ENCODE results near the gene FOXN4.

The FOXN4 gene

DNA sequence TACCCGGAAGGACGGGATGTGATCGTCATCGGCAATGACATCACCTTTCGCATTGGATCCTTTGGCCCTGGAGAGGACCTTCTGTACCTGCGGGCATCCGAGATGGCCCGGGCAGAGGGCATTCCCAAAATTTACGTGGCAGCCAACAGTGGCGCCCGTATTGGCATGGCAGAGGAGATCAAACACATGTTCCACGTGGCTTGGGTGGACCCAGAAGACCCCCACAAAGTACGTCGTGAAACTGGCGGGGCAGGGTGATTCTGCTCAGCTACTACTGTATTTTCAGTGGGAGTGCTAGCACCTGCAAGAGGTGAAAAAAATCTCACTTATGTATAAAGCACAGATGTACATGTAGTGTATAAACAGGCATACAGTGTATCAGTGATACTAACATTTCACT, 62.9 kb downstream of the FOXN4 start:
- TF ChIP-seq GATA3 (IDR thresholded peaks at IDR 0.05; ENCODE audit: low read depth, low read length) = no peak
- TF ChIP-seq GATA2 (IDR thresholded peaks at IDR 0.05; ENCODE audit: low read depth, low read length) = no peak

DNA sequence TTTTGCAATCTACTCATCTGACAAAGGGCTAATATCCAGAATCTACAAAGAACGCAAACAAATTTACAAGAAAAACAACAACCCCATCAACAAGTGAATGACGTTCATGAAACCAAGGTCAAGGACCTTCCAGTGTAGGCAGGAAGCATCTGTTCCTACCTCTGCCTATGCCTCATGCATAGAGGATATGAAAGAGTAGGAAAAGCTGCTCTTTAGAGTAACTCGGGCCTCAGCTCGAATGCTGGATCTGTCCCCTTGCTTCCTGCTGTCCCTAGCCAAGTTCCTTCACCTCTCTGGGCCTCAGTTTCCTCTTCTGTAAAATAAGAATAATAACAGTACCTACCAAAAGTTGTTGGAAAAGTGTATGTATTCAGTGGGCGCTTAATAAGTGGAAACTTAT, 65.0 kb downstream of the FOXN4 start:
- TF ChIP-seq GATA3 (IDR thresholded peaks at IDR 0.05; ENCODE audit: low read depth, low read length) (no peak), GATA2 (IDR thresholded peaks at IDR 0.05; ENCODE audit: low read depth, low read length) (no peak)

DNA sequence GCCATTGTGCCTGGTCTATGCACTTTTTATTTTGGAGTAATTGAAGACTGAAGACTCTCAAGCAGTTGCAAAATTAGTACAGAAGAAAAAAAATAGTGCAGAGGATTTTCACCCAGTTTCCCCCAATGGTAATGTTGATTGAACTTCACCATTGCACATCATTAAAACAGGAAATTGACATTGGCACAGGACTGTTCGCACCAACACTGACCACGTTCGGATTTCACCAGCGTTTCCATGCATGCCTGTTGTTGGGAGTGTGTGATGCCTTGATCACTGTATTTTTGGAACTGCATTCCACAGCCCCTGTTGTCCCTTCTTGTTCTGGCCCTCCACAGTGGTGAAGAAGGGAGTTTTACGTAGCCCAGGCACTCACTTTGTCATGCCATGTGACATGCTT, 67.1 kb downstream of the FOXN4 start:
- TF ChIP-seq GATA3 (IDR thresholded peaks at IDR 0.05; ENCODE audit: low read depth, low read length) (no peak), GATA2 (IDR thresholded peaks at IDR 0.05; ENCODE audit: low read depth, low read length) (no peak)

DNA sequence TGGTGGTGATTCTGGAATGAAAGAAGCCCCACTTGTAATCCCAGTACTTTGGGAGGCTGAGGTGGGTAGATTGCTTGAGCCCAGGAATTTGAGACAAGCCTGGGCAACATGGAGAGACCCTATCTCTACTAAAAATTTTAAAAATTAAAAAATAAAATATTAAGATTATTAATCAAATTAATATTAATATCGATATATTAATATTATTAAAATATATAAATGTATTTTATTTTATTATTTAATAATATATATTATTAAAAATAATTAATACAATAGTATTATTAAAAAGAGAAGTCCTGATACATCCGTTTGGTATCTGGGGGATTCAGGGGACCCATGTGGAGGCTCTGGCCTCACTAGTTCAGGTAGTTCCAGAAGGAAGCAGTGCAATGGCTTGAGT, 68.7 kb downstream of the FOXN4 start:
- no peak for TF ChIP-seq GATA3 (IDR thresholded peaks at IDR 0.05; ENCODE audit: low read depth, low read length)
- no peak for TF ChIP-seq GATA2 (IDR thresholded peaks at IDR 0.05; ENCODE audit: low read depth, low read length)

DNA sequence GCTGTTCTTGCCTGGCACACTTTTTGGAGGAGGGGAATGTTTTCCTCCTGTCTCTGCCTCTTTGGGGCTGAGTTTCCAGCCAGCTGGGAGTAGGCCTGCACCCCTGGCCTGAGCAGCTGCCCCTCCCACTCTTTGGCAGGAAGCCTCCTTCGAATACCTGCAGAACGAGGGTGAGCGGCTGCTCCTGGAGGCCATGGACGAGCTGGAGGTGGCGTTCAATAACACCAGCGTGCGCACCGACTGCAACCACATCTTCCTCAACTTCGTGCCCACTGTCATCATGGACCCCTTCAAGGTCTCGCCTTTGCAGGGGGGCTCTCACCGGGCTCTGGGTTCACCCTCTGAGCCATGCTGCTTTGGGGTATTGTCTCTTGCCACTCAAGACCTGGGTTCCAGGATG, 69.4 kb downstream of the FOXN4 start:
- no peak for TF ChIP-seq GATA3 (IDR thresholded peaks at IDR 0.05; ENCODE audit: low read depth, low read length)
- no peak for TF ChIP-seq GATA2 (IDR thresholded peaks at IDR 0.05; ENCODE audit: low read depth, low read length)

DNA sequence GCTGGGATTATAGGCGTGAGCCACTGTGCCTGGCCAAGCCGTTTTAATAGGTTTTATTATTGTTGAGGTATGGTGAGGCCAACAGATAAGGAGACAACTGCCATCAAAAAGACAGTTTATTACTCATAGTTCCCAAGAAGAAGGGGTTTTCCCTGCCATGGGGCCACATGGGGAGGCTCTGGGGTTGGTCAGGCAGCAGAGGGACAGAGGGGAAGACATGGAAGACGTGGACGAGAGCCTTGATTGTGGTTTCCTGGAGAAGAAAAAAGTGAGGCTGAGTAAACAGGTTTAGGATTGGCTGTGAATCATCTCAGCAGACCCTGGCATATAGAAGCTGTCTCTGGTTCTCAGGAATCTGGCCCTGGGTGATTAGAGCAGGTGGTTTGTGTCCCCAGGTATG, 69.9 kb downstream of the FOXN4 start:
- TF ChIP-seq GATA3 (IDR thresholded peaks at IDR 0.05; ENCODE audit: low read depth, low read length) (no peak), GATA2 (IDR thresholded peaks at IDR 0.05; ENCODE audit: low read depth, low read length) (no peak)

DNA sequence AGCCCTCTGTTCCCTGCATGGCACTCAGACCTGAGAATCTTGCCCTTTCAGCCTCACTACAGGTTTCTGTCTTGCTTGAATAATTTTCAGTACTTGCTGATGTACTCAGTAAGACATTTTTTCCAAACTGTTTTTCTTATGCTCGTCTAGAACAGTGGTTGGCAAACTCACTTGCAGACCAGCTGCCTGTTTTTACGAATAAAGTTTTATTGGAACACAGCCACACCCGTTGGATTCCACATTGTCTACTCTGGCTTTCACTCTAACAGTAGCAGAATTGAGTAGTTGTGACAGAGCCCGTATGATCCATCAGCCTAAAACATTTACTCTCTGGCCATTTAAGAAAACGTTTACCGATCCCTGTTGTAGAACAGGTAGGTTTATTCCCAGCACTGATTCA, 72.8 kb downstream of the FOXN4 start:
- no peak for TF ChIP-seq GATA2 (IDR thresholded peaks at IDR 0.05; ENCODE audit: low read depth, low read length)
- no peak for TF ChIP-seq GATA3 (IDR thresholded peaks at IDR 0.05; ENCODE audit: low read depth, low read length)

DNA sequence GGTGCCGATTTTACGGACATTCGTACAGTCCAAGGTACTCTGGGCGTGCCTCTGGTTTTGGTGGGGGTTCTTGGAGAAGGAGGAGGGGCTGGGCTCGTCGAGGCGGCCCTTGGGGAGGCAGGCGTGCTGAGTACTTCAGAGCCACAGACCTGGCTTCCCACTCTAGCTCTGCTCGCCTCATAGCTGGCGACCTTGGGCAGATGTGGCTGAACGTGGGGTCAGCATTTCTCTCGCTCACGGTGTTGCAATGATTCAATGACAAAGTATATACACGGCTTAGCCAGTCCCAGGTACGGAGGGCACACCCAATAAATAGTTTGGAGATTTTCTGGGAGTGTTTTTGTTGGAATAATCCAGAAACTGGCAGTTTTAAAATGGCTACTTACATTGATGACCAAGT, 75.1 kb downstream of the FOXN4 start:
- TF ChIP-seq GATA2 (IDR thresholded peaks at IDR 0.05; ENCODE audit: low read depth, low read length) (no peak), GATA3 (IDR thresholded peaks at IDR 0.05; ENCODE audit: low read depth, low read length) (no peak)

DNA sequence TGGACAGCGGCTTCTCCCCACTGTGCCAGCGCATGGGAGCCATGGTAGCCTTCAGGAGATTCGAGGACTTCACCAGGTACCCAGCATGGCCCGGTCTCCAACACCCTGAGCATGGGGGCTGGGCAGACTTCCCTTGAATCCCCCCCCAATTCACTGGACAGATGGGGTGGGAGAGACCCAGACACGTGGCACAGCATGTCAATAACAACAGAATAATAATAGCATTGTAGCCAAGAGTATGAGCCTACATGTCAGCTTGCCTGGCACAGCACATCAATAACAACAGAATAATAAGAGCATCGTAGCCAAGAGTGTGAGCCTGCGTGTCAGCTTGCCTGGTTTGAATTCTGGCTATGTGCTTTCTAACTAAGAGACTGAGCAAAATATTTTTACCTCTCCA, 76.4 kb downstream of the FOXN4 start:
- TF ChIP-seq GATA2 (IDR thresholded peaks at IDR 0.05; ENCODE audit: low read depth, low read length) (no peak), GATA3 (IDR thresholded peaks at IDR 0.05; ENCODE audit: low read depth, low read length) (no peak)

DNA sequence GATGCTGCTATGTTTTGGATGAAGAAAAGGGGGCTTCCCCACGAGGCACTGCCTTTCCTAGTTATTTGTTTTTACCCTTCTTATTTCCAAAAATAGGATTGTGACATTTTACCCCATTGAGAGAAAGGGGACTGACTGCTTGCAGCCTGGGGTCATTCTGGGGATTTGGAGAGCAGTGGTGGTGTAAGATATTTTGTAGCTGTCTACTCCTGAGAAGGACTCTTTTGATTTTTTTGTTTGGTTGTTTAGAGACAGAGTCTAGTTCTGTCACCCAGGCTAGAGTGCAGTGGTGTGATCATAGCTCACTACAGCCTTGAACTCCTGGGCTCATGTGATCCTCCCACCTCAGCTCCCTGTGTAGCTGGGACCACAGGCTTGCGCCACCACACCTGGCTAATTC, 78.9 kb downstream of the FOXN4 start:
- TF ChIP-seq GATA3 (IDR thresholded peaks at IDR 0.05; ENCODE audit: low read depth, low read length) = no peak
- no peak for TF ChIP-seq GATA2 (IDR thresholded peaks at IDR 0.05; ENCODE audit: low read depth, low read length)

DNA sequence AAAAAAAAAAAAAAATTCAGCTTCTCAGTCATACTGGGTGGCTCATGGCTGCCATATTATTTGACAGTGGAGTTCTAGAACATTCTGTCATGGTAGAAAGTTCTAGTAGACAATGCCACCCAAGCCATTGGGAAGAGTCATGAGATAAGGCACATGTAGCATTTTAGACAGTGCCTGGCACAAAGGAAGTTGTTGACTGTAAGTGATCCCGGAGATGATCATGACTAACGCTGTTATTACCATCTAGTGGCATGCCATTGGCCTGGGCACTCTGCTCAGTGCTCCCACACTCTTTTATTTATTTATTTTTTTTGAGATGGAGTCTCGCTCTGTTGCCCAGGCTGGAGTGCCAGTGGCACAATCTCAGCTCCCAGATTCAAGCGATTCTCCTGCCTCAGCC, 80.4 kb downstream of the FOXN4 start:
- no peak for TF ChIP-seq GATA2 (IDR thresholded peaks at IDR 0.05; ENCODE audit: low read depth, low read length)
- TF ChIP-seq GATA3 (IDR thresholded peaks at IDR 0.05; ENCODE audit: low read depth, low read length) = no peak

Measured in SH-SY5Y (cell line).